Duodenal mucosa (tissue), 2 donors: ENCODE data around the gene OR5B17.
"Not testable (repeated sequence)": the region's sequence is repeated elsewhere in the genome, so short reads cannot be mapped to it uniquely, and the experiment has no call there.

Experiments used
- H3K27ac ChIP-seq: one replicate; pipeline ENCODE4 v1.7.0; 2013; ENCODE audit warnings: low read depth, low read length
- H3K27me3 ChIP-seq, 2 donors: one replicate each; pipeline ENCODE4 v1.7.0; 2013; ENCODE audit warnings: low read length in 2 of 2, control low read depth in 1 of 2; ENCODE audit not compliant: insufficient read depth in 2 of 2, control insufficient read depth in 1 of 2
- H3K36me3 ChIP-seq, 2 donors: one replicate each; pipeline ENCODE4 v1.7.0; 2013; ENCODE audit warnings: low read length in 2 of 2, control low read depth in 1 of 2; ENCODE audit not compliant: insufficient read depth in 2 of 2, control insufficient read depth in 1 of 2
- H3K4me1 ChIP-seq, 2 donors: one replicate each; pipeline ENCODE4 v1.7.0; 2013; ENCODE audit warnings: low read length in 2 of 2, control low read depth in 1 of 2; ENCODE audit not compliant: insufficient read depth in 2 of 2, control insufficient read depth in 1 of 2
- H3K4me3 ChIP-seq, 2 donors: one replicate each; pipeline ENCODE4 v1.7.0; 2013; ENCODE audit warnings: low read length in 2 of 2, low read depth in 1 of 2
- H3K9ac ChIP-seq, 2 donors: one replicate each; pipeline ENCODE4 v1.7.0; 2013; ENCODE audit warnings: low read length in 2 of 2, low read depth in 1 of 2
- H3K9me3 ChIP-seq, 2 donors: one replicate each; pipeline ENCODE4 v1.7.0; 2013; ENCODE audit warnings: low read length in 2 of 2, control low read depth in 1 of 2; ENCODE audit not compliant: control insufficient read depth in 1 of 2

Gene OR5B17

GRCh38 chr11:58358969-58359368, at the start of gene OR5B17:
OR5B17 (minus strand) TSS chr11:58359069; CDS start chr11:58359069, 0 bp downstream.
- H3K9me3 ChIP-seq: no peaks in the 10 kb centered on the region
- no peak within 1 kb of the TSS for H3K4me3 ChIP-seq
- H3K4me1 ChIP-seq: no peaks in the 10 kb centered on the region
- H3K27ac ChIP-seq: no peak within 1 kb of the TSS
- no peaks in the 10 kb centered on the region for H3K36me3 ChIP-seq
- H3K27me3 ChIP-seq: no peaks in the 10 kb centered on the region
- H3K9ac ChIP-seq: no peak within 1 kb of the TSS

DNA sequence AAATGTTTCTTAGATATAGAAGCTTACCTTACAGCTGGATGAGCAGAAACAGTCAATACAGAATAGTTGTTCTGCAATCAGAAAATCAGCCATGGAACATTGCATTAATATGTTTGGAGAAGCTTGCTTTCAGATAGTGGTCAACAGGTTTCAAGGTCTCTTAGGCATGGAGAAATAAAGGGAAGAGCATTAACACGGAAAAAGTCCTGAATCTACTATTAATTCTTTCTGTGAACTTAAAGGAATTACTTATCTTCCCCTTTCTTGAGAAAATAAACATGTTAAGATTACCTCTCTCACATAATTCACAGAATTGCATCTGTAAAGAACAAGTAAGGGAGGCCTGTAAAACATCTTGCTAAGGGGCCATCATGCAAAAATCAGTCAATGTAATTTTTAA, 47.9 kb upstream of the OR5B17 start, which contains the start of gene OR5B3:
OR5B3 (minus strand) TSS at position 101 of the 400 bp plus-strand sequence. CDS start 3,465 bp downstream, outside the sequence.
- Histone ChIP-seq H3K9me3 (peaks cover 4 to 9% of the 10 kb centered on the region in 2 donors), H3K36me3 (no peaks in the 10 kb centered on the region), H3K4me1 (no peaks in the 10 kb centered on the region), H3K9ac (no peak within 1 kb of the TSS), H3K27ac (no peak within 1 kb of the TSS), H3K27me3 (no peaks in the 10 kb centered on the region), H3K4me3 (no peak within 1 kb of the TSS)

- H3K9ac ChIP-seq, H3K27ac ChIP-seq, H3K4me1 ChIP-seq, H3K27me3 ChIP-seq, H3K4me3 ChIP-seq, H3K36me3 ChIP-seq, H3K9me3 ChIP-seq: not testable (repeated sequence)
Observed at GRCh38 chr11:58399622-58400021, 40.8 kb upstream of the OR5B17 start.

GRCh38 chr11:58395581-58395980, 36.7 kb upstream of the OR5B17 start:
- H3K36me3 ChIP-seq: no peaks in the 10 kb centered on the region
- H3K4me3 ChIP-seq: no peak overlapping the region
- no peaks in the 10 kb centered on the region for H3K4me1 ChIP-seq

GRCh38 chr11:58394195-58394594, 35.3 kb upstream of the OR5B17 start:
- Histone ChIP-seq H3K4me3 (no peak overlapping the region), H3K9me3 (peaks cover 0 to 4% of the 10 kb centered on the region in 2 donors), H3K27ac (no peak overlapping the region), H3K9ac (no peak overlapping the region), H3K36me3 (no peaks in the 10 kb centered on the region), H3K4me1 (no peaks in the 10 kb centered on the region), H3K27me3 (no peaks in the 10 kb centered on the region)

More at GRCh38 chr11:58395581-58395980, 36.7 kb upstream of the OR5B17 start:
- Histone ChIP-seq H3K27me3 (no peaks in the 10 kb centered on the region), H3K9me3 (peaks cover 0 to 4% of the 10 kb centered on the region in 2 donors), H3K27ac (no peak overlapping the region), H3K9ac (no peak overlapping the region)

DNA sequence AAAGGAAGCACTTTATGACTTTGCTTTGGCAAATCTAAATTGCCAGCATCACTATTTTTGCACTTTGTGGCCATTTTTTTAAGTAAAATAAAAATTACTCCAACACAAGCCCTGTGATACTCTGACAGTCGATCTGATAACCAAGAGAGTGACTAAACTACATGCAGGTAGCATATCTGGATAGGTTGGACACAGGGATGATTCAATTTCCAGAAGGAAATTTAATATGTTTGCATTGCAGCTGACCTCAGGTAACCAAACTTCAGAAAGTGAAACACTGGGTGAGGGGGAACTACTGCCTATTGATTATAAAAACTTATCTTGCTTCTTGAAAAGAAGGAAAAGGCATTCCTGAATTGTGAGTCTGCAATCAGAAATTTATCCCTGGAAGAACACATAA, 33.9 kb upstream of the OR5B17 start:
- Histone ChIP-seq H3K9ac (no peak overlapping the region), H3K4me3 (no peak overlapping the region), H3K27ac (no peak overlapping the region), H3K27me3 (no peaks in the 10 kb centered on the region), H3K36me3 (no peaks in the 10 kb centered on the region), H3K9me3 (peaks cover 0 to 4% of the 10 kb centered on the region in 2 donors), H3K4me1 (no peaks in the 10 kb centered on the region)

GRCh38 chr11:58391879-58392278, 33.0 kb upstream of the OR5B17 start:
- Histone ChIP-seq H3K4me1 (no peaks in the 10 kb centered on the region), H3K27me3 (no peaks in the 10 kb centered on the region), H3K36me3 (no peaks in the 10 kb centered on the region), H3K27ac (no peak overlapping the region), H3K9ac (no peak overlapping the region), H3K4me3 (no peak overlapping the region), H3K9me3 (peaks cover 0 to 4% of the 10 kb centered on the region in 2 donors)

- H3K4me1 ChIP-seq: no peaks in the 10 kb centered on the region
- H3K27ac ChIP-seq: no peak overlapping the region
- H3K9me3 ChIP-seq: peaks cover 0 to 4% of the 10 kb centered on the region in 2 donors
Observed at GRCh38 chr11:58390551-58391063, 31.7 kb upstream of the OR5B17 start.

DNA sequence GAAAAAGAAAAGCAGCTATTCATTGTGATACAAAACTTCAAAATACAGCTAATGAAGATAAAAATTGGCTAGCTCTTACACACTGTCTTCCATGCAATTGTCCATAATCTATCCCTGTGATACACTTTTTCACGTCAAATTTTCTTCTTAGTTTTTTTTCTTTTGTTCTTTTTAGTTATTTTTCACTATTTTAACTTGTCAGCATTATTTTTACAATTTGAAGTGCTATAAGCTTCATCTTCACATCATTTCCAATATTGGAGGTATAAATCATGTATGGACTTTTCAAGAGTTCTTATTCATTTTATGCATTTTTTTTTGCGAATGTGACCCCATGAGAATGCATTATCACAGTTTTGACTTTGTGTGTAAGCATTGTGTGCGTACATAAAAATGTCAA, 4.1 kb downstream of the OR5B17 start:
- Histone ChIP-seq H3K9ac (no peak overlapping the region), H3K4me1 (no peaks in the 10 kb centered on the region), H3K4me3 (no peak overlapping the region), H3K27me3 (no peaks in the 10 kb centered on the region), H3K9me3 (no peaks in the 10 kb centered on the region), H3K36me3 (no peaks in the 10 kb centered on the region), H3K27ac (no peak overlapping the region)

More at GRCh38 chr11:58390551-58391063, 31.7 kb upstream of the OR5B17 start:
- Histone ChIP-seq H3K9ac (no peak overlapping the region), H3K4me3 (no peak overlapping the region), H3K27me3 (no peaks in the 10 kb centered on the region), H3K36me3 (no peaks in the 10 kb centered on the region)

GRCh38 chr11:58345204-58345603, 13.7 kb downstream of the OR5B17 start:
- H3K36me3 ChIP-seq: no peaks in the 10 kb centered on the region
- no peaks in the 10 kb centered on the region for H3K4me1 ChIP-seq
- no peaks in the 10 kb centered on the region for H3K9me3 ChIP-seq
- H3K27ac ChIP-seq: no peak overlapping the region
- H3K4me3 ChIP-seq: no peak overlapping the region
- H3K9ac ChIP-seq: no peak overlapping the region
- H3K27me3 ChIP-seq: no peaks in the 10 kb centered on the region
